IMR-90 (cell line): ENCODE results near the gene PTPN23. TPM values are rescaled to one million over a fixed set of nuclear protein-coding genes. Genes with fewer than 3 reads are reported as not detected.

Experiments used
- ATAC-seq: fragments of 200-7000 bp; cut with Tn5 transposase; 2 replicates; pipeline ENCODE4 v1.9.1; 2020; ENCODE audit warnings: low read depth, mild to moderate bottlenecking, moderate library complexity
- BruUV-seq: library from RNA; stranded (reverse); fragments of 400-500 nt; replicated peaks from 2 replicates; lab custom pipeline; 2021; lab: Mats Ljungman, UMichigan
- CTCF ChIA-PET: fragments of 300-600 bp; formaldehyde crosslinking; extraction: SDS; loops from one replicate; lab custom pipeline; 2021; ENCODE audit warnings: antibody characterized with exemption; lab: Yijun Ruan, JAX
- POLR2A ChIA-PET: fragments of 300-600 bp; sonication (Branson Sonifier 250); formaldehyde crosslinking; loops from one replicate; lab custom pipeline; 2022; ENCODE audit warnings: antibody characterized with exemption; ENCODE audit not compliant: unreplicated experiment; lab: Charles Lee
- DNase-seq: peaks from one replicate; pipeline ENCODE4 v3.0.0; 2013
- H2AFZ ChIP-seq: replicated peaks from 2 replicates; pipeline ENCODE3; 2013; ENCODE audit warnings: low read length, mild to moderate bottlenecking; ENCODE audit not compliant: poor library complexity
- H2AK5ac ChIP-seq: 2 replicates; pipeline ENCODE4 v1.6.1; 2013; ENCODE audit warnings: low read depth, low read length, inconsistent platforms
- H2AK9ac ChIP-seq: replicated peaks from 2 replicates; pipeline ENCODE3; 2013; ENCODE audit warnings: mild to moderate bottlenecking, low read depth, low read length, moderate library complexity; ENCODE audit not compliant: poor library complexity
- H2BK120ac ChIP-seq: 2 replicates; pipeline ENCODE4 v1.6.1; 2013; ENCODE audit warnings: low read depth, low read length, inconsistent platforms
- H2BK15ac ChIP-seq: 3 replicates; pipeline ENCODE4 v1.6.1; 2013; ENCODE audit warnings: low read depth, low read length, inconsistent platforms
- H2BK20ac ChIP-seq: 2 replicates; pipeline ENCODE4 v1.6.1; 2013; ENCODE audit warnings: low read depth, mild to moderate bottlenecking, inconsistent platforms, low read length, moderate library complexity
- H2BK5ac ChIP-seq: 2 replicates; pipeline ENCODE4 v1.6.1; 2013; ENCODE audit warnings: mild to moderate bottlenecking, low read depth, low read length, inconsistent platforms; ENCODE audit not compliant: poor library complexity, severe bottlenecking
- H3K14ac ChIP-seq: replicated peaks from 2 replicates; pipeline ENCODE4 v1.6.1; 2013; ENCODE audit warnings: low read depth, low read length, inconsistent platforms
- H3K18ac ChIP-seq: 2 replicates; pipeline ENCODE4 v1.6.1; 2013; ENCODE audit warnings: low read depth, low read length, control low read depth
- H3K23ac ChIP-seq: 2 replicates; pipeline ENCODE4 v1.6.1; 2013; ENCODE audit warnings: low read depth, low read length, inconsistent platforms
- H3K27ac ChIP-seq: 2 replicates; pipeline ENCODE4 v1.5.1; 2013; ENCODE audit warnings: mild to moderate bottlenecking, control low read depth, low read length; ENCODE audit not compliant: insufficient read depth
- H3K27me3 ChIP-seq: 2 replicates; pipeline ENCODE4 v1.6.1; 2013; ENCODE audit warnings: low read length; ENCODE audit not compliant: control insufficient read depth, insufficient read depth
- H3K36me3 ChIP-seq: 2 replicates; pipeline ENCODE4 v1.6.1; 2013; ENCODE audit warnings: low read length, mixed read lengths; ENCODE audit not compliant: control insufficient read depth, insufficient read depth
- H3K4ac ChIP-seq: 2 replicates; pipeline ENCODE4 v1.6.1; 2013; ENCODE audit warnings: low read depth, low read length, inconsistent platforms
- H3K4me1 ChIP-seq: 2 replicates; pipeline ENCODE4 v1.6.1; 2013; ENCODE audit warnings: low read length, mixed read lengths; ENCODE audit not compliant: control insufficient read depth, insufficient read depth
- H3K4me2 ChIP-seq: 2 replicates; pipeline ENCODE4 v1.6.1; 2013; ENCODE audit warnings: low read depth, mild to moderate bottlenecking, control low read depth, low read length, moderate library complexity
- H3K4me3 ChIP-seq: 2 replicates; pipeline ENCODE4 v1.5.1; 2013; ENCODE audit warnings: low read depth, mild to moderate bottlenecking, control low read depth, low read length, moderate library complexity; ENCODE audit not compliant: insufficient read depth
- H3K56ac ChIP-seq: 2 replicates; pipeline ENCODE4 v1.6.1; 2013; ENCODE audit warnings: low read length, inconsistent platforms; ENCODE audit not compliant: insufficient read depth; ENCODE audit errors: extremely low read depth
- H3K79me1 ChIP-seq, 2 experiments: 2 replicates each; pipeline ENCODE4 v1.6.1; 2013; ENCODE audit warnings: low read length in 2 of 2, inconsistent platforms in 1 of 2, low read depth in 1 of 2
- H3K9ac ChIP-seq: 2 replicates; pipeline ENCODE4 v1.6.1; 2013; ENCODE audit warnings: low read depth, low read length, control low read depth
- H3K9me1 ChIP-seq: 2 replicates; pipeline ENCODE4 v1.6.1; 2013; ENCODE audit warnings: low read length, inconsistent platforms; ENCODE audit not compliant: insufficient read depth
- H3K9me3 ChIP-seq: 2 replicates; pipeline ENCODE4 v1.6.1; 2013; ENCODE audit warnings: low read length; ENCODE audit not compliant: control insufficient read depth, insufficient read depth
- H4K20me1 ChIP-seq: 2 replicates; pipeline ENCODE4 v1.6.1; 2013; ENCODE audit warnings: low read length, inconsistent platforms; ENCODE audit not compliant: insufficient read depth
- H4K5ac ChIP-seq: 2 replicates; pipeline ENCODE4 v1.6.1; 2013; ENCODE audit warnings: mild to moderate bottlenecking, low read depth, low read length, control low read depth
- H4K8ac ChIP-seq, 2 experiments: 2 replicates each; pipeline ENCODE4 v1.6.1; 2013; ENCODE audit warnings: low read depth in 2 of 2, low read length in 2 of 2, control low read depth in 1 of 2, inconsistent platforms in 1 of 2
- H4K91ac ChIP-seq: 2 replicates; pipeline ENCODE4 v1.6.1; 2013; ENCODE audit warnings: low read depth, low read length, inconsistent platforms; ENCODE audit not compliant: insufficient read depth
- BHLHE40 ChIP-seq: fragments of 150-350 bp; IDR thresholded peaks from 2 replicates; pipeline ENCODE4 v1.6.1; 2016; ENCODE audit warnings: mild to moderate bottlenecking, low read depth, low read length
- CEBPB ChIP-seq: IDR thresholded peaks from 2 replicates; pipeline ENCODE4 v1.6.1; 2012; ENCODE audit warnings: low read depth, low read length, improper control_type of control experiment
- CHD1 ChIP-seq: IDR thresholded peaks from 2 replicates; pipeline ENCODE4 v1.6.1; 2012; ENCODE audit warnings: low read depth, low read length, improper control_type of control experiment
- MAFK ChIP-seq: IDR thresholded peaks from 2 replicates; pipeline ENCODE4 v1.6.1; 2012; ENCODE audit warnings: low read depth, low read length, improper control_type of control experiment
- MAZ ChIP-seq: IDR thresholded peaks from 2 replicates; pipeline ENCODE4 v1.6.1; 2012; ENCODE audit warnings: low read depth, mild to moderate bottlenecking, low read length, improper control_type of control experiment, moderate library complexity, borderline replicate concordance
- MXI1 ChIP-seq: IDR thresholded peaks from 2 replicates; pipeline ENCODE4 v1.6.1; 2012; ENCODE audit warnings: low read depth, mild to moderate bottlenecking, low read length, moderate library complexity, borderline replicate concordance
- POLR2A ChIP-seq: IDR thresholded peaks from 2 replicates; pipeline ENCODE4 v1.6.1; 2012; ENCODE audit warnings: mild to moderate bottlenecking, low read depth, low read length
- SMC3 ChIP-seq: fragments of 150-350 bp; IDR thresholded peaks from 2 replicates; pipeline ENCODE4 v1.6.1; 2016; ENCODE audit warnings: low read depth, mild to moderate bottlenecking, antibody characterized with exemption, low read length, moderate library complexity
- WGBS, 2 experiments: methylation state at CpG; one replicate each; pipeline versions ENCODE4 v1.1.5 to v1.1.7; 2013; ENCODE audit warnings: missing lambda C conversion rate in 2 of 2; ENCODE audit not compliant: insufficient read length in 1 of 2; ENCODE audit errors: extremely low coverage in 2 of 2; 5-methylcytosine and 5-hydroxymethylcytosine counted together
- dilution Hi-C: fragments of 300-500 bp; cut with HindIII; formaldehyde crosslinking; loops from one replicate; pipeline ENCODE4 v1.14.3; 2018; ENCODE audit warnings: low sequenced_read_pairs; ENCODE audit not compliant: unreplicated experiment
- in situ Hi-C: fragments of 300-500 bp; cut with MboI; formaldehyde crosslinking; loops from 3 replicates; pipeline ENCODE4 v1.14.3; 2019; ENCODE audit warnings: low sequenced_read_pairs, inconsistent platforms, mixed read lengths
- intact Hi-C: fragments of 100-400 bp; cut with micrococcal nuclease; formaldehyde crosslinking; loops from 2 replicates; pipeline ENCODE4 v1.10.0; 2022
- polyA plus RNA-seq, 3 experiments: library from polyadenylated mRNA; depleted of rRNA; stranded (reverse); fragments of >200 nt; gene quantifications; 2 replicates each; pipeline ENCODE4 v1.2.3, GENCODE V29; 2012; ENCODE audit warnings: low replicate concordance in 1 of 3
- total RNA-seq: library from RNA; depleted of rRNA; stranded (reverse); fragments of >200 nt; gene quantifications from 2 replicates; pipeline ENCODE4 v1.2.3, GENCODE V29; 2012
- TF ChIP-seq, protein P1 (sequence below): fragments of 150-350 bp; IDR thresholded peaks from 2 replicates; pipeline ENCODE4 v1.6.1; 2016; ENCODE audit warnings: low read depth, mild to moderate bottlenecking, low read length, moderate library complexity, borderline replicate concordance

PTPN23 gene
- total and polyA plus RNA-seq, 2 of the 4 experiments (the other 2 are of a cell fraction): 4.5 to 15.1 TPM

DNA sequence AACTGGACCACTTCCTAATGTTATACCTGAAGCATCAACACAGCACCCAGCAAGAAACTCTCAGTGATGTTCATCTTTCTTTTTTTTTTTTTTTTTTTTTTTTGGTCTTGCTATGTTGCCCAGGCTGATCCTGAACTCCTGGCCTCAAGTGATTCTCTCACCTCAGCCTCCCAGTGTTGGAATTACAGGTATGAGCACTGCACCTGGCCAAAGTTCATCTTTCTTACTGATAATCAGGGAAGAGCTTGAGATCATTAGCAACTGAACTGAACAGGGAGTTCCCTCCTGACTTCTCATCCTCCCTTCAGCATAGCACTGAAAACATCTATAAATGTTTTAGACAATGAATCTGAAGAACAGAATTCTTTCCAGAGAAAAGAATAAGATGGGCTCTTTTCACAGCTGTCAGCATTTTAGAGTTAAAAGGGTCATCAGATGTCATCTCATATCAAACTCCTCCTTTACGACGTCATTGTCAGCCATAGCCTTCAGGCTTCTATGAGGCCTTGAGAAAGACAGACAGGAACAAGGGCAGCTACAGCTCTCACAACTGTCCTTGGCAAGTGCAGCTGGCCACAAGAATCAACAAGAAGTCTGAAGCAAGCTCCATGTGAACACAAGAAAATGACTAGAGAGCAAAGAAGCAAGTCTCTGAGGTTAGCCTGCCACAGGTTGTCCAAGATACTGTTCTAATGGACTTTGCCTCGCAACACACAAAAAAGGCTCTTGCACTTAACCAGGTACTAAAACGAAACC lies 61.2 kb downstream of the PTPN23 start:
- no TSS peak for BruUV-seq
- TF ChIP-seq CHD1: no peak
- no peak for TF ChIP-seq SMC3
- peak; percentile 77 for TF ChIP-seq MAFK
- TF ChIP-seq MAZ: no peak
- TF ChIP-seq BHLHE40: no peak
- TF ChIP-seq POLR2A: no peak
- TF ChIP-seq, protein P1, sequence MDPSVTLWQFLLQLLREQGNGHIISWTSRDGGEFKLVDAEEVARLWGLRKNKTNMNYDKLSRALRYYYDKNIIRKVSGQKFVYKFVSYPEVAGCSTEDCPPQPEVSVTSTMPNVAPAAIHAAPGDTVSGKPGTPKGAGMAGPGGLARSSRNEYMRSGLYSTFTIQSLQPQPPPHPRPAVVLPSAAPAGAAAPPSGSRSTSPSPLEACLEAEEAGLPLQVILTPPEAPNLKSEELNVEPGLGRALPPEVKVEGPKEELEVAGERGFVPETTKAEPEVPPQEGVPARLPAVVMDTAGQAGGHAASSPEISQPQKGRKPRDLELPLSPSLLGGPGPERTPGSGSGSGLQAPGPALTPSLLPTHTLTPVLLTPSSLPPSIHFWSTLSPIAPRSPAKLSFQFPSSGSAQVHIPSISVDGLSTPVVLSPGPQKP: no peak
- no peak for TF ChIP-seq MXI1
- no peak for TF ChIP-seq CEBPB
- peaks cover 12% of the 10 kb centered on the region for H3K36me3 ChIP-seq
- H3K4me2 ChIP-seq: no peak overlapping the region
- dilution Hi-C loops: no loop called here
- no peaks in the 10 kb centered on the region for H3K27me3 ChIP-seq
- no peak overlapping the region for H2BK120ac ChIP-seq
- DNase-seq (no peak), ATAC-seq (no peak)
- no peak overlapping the region for H3K23ac ChIP-seq
- no peak overlapping the region for H2BK15ac ChIP-seq
- no peaks in the 10 kb centered on the region for H3K9me3 ChIP-seq
- no peak overlapping the region for H3K18ac ChIP-seq
- no peak overlapping the region for H2AK9ac ChIP-seq
- H4K5ac ChIP-seq: no peak overlapping the region
- H2AFZ ChIP-seq: no peak overlapping the region
- intact Hi-C loops: loop anchor here (2.0 kb wide), 1 partner anchor 219 kb away; no protein-coding TSS in a partner anchor
- no peak overlapping the region for H3K56ac ChIP-seq
- ChIA-PET POLR2A (no interaction called here), CTCF (no interaction called here)
- H3K9ac ChIP-seq: no peak overlapping the region
- peaks cover 13% of the 10 kb centered on the region for H4K20me1 ChIP-seq
- H3K4me3 ChIP-seq: no peak overlapping the region
- no peak overlapping the region for H4K91ac ChIP-seq
- in situ Hi-C loops: no loop called here
- peaks cover 21 to 54% of the 10 kb centered on the region in 2 experiments for H3K79me1 ChIP-seq
- H4K8ac ChIP-seq: no peak overlapping the region
- no peak overlapping the region for H2BK5ac ChIP-seq
- H2BK20ac ChIP-seq: no peak overlapping the region
- H3K9me1 ChIP-seq: peaks cover 11% of the 10 kb centered on the region
- H3K4me1 ChIP-seq: peaks cover 14% of the 10 kb centered on the region
- 92% methylated on average over 2 of the region's 4 CpGs; no CpG with 5 or more reads in 1 of the 2 experiments for WGBS, 2 experiments
- H3K4ac ChIP-seq: no peak overlapping the region
- H3K14ac ChIP-seq: no peak overlapping the region
- H2AK5ac ChIP-seq: no peak overlapping the region
- H3K27ac ChIP-seq: no peak overlapping the region
